ENCODE measurements around the gene IL23R.

DNA sequence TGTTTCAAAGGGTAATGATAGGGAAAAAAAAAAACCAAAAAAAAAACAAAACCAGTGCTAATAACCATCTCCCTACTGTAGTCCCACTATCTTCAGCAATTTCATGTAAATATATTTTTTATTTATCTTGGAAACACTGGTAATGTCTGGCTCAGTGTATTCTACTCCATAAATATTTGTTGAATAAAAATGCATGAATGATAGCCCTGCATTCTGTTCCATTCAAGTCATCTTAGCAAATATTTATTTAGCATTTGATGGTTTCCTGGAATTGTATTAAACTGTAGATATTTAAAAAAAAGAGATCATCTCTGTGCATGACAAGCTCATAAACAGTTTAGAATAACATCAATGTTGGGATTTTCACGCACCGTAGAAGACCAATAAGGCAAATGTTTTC is 24.2 kb downstream of the IL23R start:
- TF ChIP-seq POLR2A (IDR thresholded peaks at IDR 0.05) (no peak), POLR2AphosphoS5 (IDR thresholded peaks at IDR 0.05) (no peak)
- TF ChIP-seq, protein P1, sequence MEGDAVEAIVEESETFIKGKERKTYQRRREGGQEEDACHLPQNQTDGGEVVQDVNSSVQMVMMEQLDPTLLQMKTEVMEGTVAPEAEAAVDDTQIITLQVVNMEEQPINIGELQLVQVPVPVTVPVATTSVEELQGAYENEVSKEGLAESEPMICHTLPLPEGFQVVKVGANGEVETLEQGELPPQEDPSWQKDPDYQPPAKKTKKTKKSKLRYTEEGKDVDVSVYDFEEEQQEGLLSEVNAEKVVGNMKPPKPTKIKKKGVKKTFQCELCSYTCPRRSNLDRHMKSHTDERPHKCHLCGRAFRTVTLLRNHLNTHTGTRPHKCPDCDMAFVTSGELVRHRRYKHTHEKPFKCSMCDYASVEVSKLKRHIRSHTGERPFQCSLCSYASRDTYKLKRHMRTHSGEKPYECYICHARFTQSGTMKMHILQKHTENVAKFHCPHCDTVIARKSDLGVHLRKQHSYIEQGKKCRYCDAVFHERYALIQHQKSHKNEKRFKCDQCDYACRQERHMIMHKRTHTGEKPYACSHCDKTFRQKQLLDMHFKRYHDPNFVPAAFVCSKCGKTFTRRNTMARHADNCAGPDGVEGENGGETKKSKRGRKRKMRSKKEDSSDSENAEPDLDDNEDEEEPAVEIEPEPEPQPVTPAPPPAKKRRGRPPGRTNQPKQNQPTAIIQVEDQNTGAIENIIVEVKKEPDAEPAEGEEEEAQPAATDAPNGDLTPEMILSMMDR (IDR thresholded peaks at IDR 0.05), result no peak
